PFSK-1 (cell line): ENCODE results near the gene TNP1.

Experiments
- POLR2AphosphoS5 ChIP-seq: IDR thresholded peaks from 2 replicates; pipeline ENCODE4 v1.6.1; 2012; ENCODE audit warnings: low read depth, mild to moderate bottlenecking, control low read depth, low read length, moderate library complexity
- SIN3A ChIP-seq: IDR thresholded peaks from 2 replicates; pipeline ENCODE4 v1.6.1; 2012; ENCODE audit warnings: mild to moderate bottlenecking, low read length, moderate library complexity, borderline replicate concordance; ENCODE audit not compliant: insufficient read depth
- TF ChIP-seq, protein P1 (sequence below), 2 experiments: IDR thresholded peaks; 2 replicates each; pipeline versions ENCODE4 v1.6.1 to v1.8.0; 2011 to 2012; ENCODE audit warnings: low read depth in 2 of 2, low read length in 2 of 2, control low read depth in 1 of 2, inconsistent platforms in 1 of 2, mild to moderate bottlenecking in 1 of 2, moderate library complexity in 1 of 2; ENCODE audit not compliant: insufficient read depth in 1 of 2

GRCh38 chr2:216822470-216822869 lies 37.4 kb downstream of the TNP1 start:
- TF ChIP-seq, protein P1, sequence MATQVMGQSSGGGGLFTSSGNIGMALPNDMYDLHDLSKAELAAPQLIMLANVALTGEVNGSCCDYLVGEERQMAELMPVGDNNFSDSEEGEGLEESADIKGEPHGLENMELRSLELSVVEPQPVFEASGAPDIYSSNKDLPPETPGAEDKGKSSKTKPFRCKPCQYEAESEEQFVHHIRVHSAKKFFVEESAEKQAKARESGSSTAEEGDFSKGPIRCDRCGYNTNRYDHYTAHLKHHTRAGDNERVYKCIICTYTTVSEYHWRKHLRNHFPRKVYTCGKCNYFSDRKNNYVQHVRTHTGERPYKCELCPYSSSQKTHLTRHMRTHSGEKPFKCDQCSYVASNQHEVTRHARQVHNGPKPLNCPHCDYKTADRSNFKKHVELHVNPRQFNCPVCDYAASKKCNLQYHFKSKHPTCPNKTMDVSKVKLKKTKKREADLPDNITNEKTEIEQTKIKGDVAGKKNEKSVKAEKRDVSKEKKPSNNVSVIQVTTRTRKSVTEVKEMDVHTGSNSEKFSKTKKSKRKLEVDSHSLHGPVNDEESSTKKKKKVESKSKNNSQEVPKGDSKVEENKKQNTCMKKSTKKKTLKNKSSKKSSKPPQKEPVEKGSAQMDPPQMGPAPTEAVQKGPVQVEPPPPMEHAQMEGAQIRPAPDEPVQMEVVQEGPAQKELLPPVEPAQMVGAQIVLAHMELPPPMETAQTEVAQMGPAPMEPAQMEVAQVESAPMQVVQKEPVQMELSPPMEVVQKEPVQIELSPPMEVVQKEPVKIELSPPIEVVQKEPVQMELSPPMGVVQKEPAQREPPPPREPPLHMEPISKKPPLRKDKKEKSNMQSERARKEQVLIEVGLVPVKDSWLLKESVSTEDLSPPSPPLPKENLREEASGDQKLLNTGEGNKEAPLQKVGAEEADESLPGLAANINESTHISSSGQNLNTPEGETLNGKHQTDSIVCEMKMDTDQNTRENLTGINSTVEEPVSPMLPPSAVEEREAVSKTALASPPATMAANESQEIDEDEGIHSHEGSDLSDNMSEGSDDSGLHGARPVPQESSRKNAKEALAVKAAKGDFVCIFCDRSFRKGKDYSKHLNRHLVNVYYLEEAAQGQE (IDR thresholded peaks at IDR 0.05; ENCODE audit: insufficient read depth in 1 of 2, low read depth in 2 of 2, low read length in 2 of 2): no peak
- TF ChIP-seq POLR2AphosphoS5 (no peak), SIN3A (no peak)
